Jurkat, Clone E6-1 (cell line): ENCODE measurements around the gene COPS6.
A peak's percentile ranks its signal among the peaks of the same experiment; 100 is the strongest.

ENCODE experiments used
- DNase-seq: peaks from one replicate; pipeline ENCODE4 v3.0.0-alpha.2; 2011; ENCODE audit warnings: low read depth, low spot score
- H3K4me3 ChIP-seq: 2 replicates; pipeline ENCODE4 v1.5.1; 2011; ENCODE audit warnings: mild to moderate bottlenecking, low read length, control low read depth, moderate library complexity

The COPS6 gene

GRCh38 chr7:100098913-100099312, 10.1 kb downstream of the COPS6 start:
- DNase-seq: no peak
- no peak overlapping the region for H3K4me3 ChIP-seq

DNA sequence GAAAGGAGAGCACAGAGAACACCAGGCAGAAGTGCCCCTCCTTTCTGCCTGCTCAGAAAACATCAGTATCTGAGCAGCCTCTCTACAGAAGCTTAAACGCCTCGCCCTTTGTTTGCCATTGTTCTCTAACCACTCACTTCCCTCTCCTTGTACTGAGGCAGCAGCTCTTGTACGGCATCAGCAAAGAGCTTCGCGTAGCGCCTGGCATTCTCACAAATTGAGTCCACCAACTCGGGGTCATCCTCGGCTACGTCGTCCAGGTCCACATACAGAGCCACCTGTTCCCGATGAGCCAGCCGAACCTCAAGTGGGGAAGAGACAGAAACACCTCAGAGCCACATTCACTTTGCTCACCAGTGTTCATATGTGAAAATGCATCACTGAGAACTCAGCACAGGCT, 10.7 kb downstream of the COPS6 start:
- peak overlapping the region; percentile 96 for H3K4me3 ChIP-seq
- no peak for DNase-seq

DNA sequence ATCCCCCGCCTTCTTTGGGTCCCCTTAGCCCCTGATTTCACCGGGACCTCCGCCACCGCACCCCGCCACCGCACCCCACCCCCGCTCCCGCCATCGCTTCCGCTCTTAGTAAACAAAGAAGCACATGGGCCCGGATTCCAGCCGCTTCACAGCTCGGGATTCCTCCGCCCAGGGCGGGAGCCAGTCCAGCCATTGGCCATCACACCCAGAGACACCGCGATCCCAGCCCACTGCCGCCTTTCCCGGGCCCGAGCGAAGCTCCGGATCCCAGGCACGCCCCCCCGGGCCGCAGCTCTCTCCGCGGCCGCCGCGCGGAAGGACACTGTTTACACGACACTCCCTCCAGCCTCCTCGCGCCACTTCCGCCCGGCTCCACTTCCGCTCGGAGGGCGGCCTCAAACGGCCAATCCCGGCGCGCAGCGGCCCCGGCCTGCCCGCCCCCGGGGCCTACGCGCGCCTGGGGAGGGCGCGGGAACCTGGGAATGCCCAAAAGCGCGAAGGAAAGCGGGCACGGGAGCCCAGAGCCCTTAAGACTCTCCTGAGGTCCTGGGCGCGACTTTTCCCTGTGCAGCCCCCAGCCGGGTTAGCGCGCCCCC, 11.7 kb downstream of the COPS6 start:
- peak overlapping the region; percentile 96 for H3K4me3 ChIP-seq
- DNase-seq: peak; percentile 90

GRCh38 chr7:100101016-100101862, 12.5 kb downstream of the COPS6 start, which contains the start of the genes AP4M1 and MCM7:
TSS of gene AP4M1 (plus strand) at chr7:100101643. CDS start at chr7:100101715, 72 bp downstream.
TSS of gene MCM7 (minus strand) at chr7:100101397. CDS start at chr7:100101294, 103 bp downstream.
- DNase-seq: peak; percentile 95
- H3K4me3 ChIP-seq: peak within 1 kb of the TSS; percentile 96

- DNase-seq: no peak
- H3K4me3 ChIP-seq: no peak overlapping the region
Observed at GRCh38 chr7:100102950-100103840, 14.4 kb downstream of the COPS6 start.

DNA sequence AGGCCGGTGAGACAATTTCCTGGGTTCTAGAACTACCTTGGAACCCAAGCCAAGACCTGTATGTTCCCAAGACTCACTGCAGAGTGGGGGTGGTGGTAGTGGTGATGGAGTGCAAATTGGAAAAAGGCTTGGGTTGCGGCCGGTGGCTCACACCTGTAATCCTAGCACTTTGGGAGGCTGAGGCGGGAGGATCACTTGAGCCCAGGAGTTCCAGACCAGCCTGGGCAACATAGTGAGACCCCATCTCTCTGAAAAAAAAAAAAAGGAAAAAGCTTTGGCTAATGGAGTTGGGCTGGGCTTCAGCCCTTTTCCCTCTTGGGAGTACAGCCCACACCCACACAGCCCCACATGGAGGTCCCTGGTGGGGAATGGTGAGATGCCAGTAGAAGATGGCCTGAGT, 16.8 kb downstream of the COPS6 start:
- DNase-seq: no peak
- H3K4me3 ChIP-seq: no peak overlapping the region

DNA sequence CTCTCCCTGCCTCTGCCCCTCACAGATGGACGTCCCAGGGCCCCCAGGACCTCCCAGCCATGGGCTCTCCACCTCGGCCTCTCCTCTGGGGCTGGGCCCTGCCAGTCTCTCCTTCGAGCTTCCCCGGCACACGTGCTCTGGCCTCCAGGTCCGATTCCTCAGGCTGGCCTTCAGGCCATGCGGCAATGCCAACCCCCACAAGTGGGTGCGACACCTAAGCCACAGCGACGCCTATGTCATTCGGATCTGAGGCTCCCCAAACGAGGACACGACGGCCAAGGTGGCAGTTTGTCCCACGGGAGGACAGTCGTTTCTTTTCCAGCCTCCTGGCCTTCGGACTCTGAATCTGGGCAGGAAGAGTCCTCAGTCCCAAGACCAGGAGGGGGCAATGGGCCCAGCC, 17.9 kb downstream of the COPS6 start:
- DNase-seq: no peak
- no peak overlapping the region for H3K4me3 ChIP-seq

DNA sequence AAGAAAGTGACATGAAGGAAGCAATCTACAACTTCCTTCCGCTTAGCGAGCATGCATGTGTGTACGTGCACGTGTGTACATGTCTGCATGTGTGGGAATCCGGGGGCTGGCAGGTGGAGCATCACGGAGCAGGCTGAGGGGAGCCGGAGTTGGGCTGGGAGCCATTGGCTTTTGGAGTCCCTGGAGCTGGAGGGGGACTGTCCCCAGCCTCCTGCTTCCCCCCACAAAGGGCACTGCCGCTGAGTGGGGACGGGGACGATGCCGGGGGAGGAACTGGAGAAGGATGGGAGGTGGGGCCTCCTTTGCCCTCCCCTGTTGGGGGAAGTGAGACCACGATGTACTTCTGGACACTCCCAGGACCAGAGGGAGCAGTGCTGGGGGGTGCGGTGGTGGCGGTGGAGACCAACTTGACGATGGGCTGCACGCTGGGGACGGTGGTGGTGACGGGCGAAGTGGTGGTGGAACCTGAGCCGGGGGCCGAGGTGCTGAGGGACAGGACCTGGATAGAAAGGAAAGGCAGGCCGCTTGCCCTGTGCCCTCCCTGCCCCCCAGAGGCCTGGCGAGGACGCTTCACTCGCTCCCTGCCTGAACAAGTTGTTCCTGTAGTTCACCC, 18.5 kb downstream of the COPS6 start:
- H3K4me3 ChIP-seq: no peak overlapping the region
- DNase-seq: no peak

GRCh38 chr7:100107890-100108289, 19.1 kb downstream of the COPS6 start:
- H3K4me3 ChIP-seq: no peak overlapping the region
- DNase-seq: no peak

DNA sequence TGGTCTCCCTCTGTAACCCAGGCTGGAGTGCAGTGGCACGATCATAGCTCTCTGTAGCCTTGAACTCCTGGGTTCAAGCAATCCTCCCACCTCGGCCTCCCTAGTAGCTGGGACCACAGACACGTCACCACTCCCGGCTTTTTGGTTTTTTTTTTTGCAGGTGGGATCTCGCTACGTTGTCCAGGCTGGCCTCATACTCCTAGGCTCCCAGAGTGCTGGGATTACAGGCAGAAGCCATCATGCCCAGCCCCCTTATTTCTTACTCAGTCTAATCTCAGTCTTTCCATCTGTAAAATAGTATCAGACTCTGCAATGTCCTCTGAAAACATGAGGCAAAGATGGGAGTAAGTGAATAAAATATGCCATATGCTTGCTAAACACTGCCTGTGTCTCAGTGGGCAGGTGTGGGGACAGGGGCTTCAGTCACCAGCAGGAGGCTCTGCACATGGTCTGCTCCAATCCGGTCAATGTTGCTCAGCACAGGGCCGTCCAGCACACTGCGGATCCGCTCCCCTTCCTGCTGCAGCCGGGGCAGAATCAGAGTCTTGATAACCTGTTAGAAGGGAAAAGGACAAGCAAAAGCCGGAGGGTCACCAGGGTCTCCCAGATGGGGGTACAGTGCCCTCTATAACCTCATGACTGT, 20.9 kb downstream of the COPS6 start:
- no peak overlapping the region for H3K4me3 ChIP-seq
- no peak for DNase-seq

DNA sequence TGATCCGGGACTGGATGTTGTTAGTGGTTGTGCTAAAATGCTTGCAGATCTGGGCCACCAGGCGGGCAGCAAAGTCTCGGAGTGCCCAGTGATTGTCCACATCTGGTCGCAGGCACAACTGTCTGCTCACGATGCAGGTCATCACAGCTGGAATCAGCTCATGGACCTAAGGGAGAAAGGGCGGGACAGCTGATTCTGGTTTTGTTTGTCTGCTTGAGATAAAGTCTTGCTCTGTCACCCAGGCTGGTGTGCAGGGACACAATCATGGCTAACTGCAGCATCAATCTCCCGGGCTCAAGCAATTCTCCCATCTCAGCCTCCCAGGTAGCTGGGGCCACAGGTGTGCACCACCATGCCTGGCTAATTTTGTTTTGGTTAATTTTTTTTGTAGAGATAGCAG, 22.4 kb downstream of the COPS6 start:
- DNase-seq: no peak
- no peak overlapping the region for H3K4me3 ChIP-seq

- DNase-seq: no peak
- no peak overlapping the region for H3K4me3 ChIP-seq
Observed at GRCh38 chr7:100111914-100112313, 23.1 kb downstream of the COPS6 start.

DNA sequence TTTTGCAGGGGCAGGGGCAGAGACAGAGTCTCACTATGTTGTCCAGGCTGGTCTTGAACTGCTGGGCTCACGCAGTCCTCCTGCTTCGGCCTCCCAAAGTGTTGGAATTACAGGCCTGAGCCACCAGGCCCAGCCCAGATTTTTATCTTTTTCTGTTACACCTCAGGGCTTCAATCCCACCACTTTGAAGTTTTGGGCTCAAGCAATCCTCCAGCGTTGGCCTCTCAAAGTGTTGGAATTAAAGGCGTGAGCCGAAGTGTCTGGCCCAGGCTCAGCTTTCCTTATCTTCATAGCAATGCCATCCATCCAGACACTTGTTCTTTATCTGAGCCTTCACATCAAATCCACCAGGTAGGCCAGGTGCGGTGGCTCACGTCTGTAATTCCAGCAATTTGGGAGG, 26.3 kb downstream of the COPS6 start:
- no peak overlapping the region for H3K4me3 ChIP-seq
- no peak for DNase-seq

GRCh38 chr7:100118388-100119071, 29.8 kb downstream of the COPS6 start:
- no peak for DNase-seq
- H3K4me3 ChIP-seq: peak overlapping the region; percentile 80

DNA sequence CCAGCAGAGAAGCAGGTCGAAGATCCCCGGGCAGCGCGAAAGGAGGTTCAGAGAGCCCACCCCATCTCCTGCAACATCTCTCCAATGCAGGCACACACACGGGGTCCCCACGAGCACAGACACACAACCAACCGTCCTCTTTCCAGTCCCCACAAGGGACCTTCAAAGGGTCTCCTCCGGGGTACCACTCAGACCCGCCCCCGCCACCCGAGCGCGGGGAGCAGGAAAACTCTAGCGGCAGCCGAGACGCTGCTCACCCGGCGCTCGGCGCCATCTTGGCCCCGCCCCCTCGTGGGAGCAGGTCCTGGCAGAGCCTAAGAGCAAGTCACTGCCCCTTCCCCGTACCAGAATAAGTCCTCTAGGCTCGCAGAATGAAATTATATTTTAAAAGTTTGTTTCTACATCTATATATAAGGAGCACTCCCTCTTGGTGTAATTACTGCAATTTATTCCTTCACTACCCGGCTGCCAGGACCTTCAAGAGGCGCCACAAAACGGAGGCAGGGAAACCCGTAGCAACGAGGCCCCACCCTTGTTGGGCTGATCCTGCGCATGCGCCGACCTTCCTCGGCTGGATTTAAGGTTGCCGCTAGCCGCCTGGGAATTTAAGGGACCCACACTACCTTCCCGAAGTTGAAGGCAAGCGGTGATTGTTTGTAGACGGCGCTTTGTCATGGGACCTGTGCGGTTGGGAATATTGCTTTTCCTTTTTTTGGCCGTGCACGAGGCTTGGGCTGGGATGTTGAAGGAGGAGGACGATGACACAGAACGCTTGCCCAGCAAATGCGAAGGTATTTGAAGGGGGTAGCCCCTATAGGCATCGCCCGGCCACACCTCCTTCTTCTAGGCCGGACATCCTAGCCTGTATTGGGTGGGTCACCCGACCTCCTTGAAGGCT, 30.6 kb downstream of the COPS6 start, which contains the start of the genes CNPY4 and TAF6:
Gene CNPY4 (plus strand): TSS at position 563 of the 898 bp plus-strand sequence. CDS start 111 bp downstream, at position 674.
Gene TAF6 (minus strand): TSS at position 287 of the 898 bp plus-strand sequence. CDS start 5,149 bp downstream, outside the sequence.
- peak; percentile 96 for DNase-seq
- peak within 1 kb of the TSS; percentile 80 for H3K4me3 ChIP-seq

- DNase-seq: peak; percentile 58
- peak overlapping the region; percentile 80 for H3K4me3 ChIP-seq
Observed at GRCh38 chr7:100119970-100120732, 31.4 kb downstream of the COPS6 start.
